NCI-H2081 (cell line): ENCODE results near the gene GLT6D1.

Experiments used
- DNase-seq, 2 experiments: peaks; one replicate each; lab custom pipeline; 2025; lab: John Stamatoyannopoulos, UW

Gene GLT6D1

DNA sequence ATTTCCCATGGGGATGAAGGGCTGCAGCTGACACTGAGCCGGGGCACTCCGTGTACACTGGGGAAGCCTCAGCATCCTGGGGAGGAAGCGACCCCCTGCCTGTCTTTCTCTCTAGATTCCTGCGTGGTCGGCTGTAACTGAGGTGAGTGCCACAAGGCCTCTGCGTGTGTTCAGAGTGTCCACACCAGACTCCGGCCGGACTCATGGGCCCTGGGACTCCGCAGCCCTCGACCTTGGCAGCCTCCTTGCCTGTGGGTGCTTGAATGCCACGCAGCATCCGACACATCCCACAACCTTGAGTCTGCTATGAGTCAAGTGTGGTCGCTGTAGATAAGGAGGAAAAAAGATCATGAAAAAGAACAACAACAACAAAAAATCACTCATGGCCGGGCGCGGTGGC, 54.4 kb downstream of the GLT6D1 start:
- DNase-seq: no peak

DNA sequence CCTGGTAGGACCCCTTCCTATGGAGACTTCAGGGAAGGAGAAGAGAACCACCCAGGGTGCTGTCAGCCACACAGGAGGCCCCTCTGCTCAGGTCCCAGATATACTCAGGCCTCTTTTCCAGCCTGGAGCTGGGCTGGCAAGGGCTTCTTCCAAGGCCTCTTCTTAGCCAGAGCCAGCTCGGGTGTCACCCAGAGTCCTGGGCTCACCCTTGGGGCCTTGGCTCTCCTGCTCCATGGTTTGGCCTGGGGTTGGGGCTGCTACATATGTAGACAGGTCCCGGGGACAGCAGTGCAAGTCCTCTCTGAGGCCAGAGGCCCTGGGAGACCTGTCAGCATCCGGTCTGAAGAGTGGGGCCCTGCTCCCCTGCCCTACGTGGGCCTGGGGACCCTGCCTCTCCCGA, 55.0 kb downstream of the GLT6D1 start:
- no peak for DNase-seq

DNA sequence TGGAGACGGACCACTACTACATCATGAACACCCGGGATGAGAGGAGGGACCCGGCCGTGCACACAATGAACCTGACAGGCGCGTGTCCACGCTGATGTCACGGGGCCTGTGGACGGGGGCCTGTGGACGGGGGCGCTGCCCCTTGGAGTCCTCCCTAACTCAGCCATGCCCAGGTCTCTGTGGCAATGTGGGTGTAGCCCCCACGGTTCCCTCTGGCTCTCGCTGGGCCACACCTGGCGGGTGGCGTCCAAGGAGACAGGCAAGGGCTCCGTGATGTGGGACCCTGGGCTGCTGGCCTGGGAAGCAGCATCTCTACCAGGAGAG, 55.7 kb downstream of the GLT6D1 start:
- no peak for DNase-seq

DNA sequence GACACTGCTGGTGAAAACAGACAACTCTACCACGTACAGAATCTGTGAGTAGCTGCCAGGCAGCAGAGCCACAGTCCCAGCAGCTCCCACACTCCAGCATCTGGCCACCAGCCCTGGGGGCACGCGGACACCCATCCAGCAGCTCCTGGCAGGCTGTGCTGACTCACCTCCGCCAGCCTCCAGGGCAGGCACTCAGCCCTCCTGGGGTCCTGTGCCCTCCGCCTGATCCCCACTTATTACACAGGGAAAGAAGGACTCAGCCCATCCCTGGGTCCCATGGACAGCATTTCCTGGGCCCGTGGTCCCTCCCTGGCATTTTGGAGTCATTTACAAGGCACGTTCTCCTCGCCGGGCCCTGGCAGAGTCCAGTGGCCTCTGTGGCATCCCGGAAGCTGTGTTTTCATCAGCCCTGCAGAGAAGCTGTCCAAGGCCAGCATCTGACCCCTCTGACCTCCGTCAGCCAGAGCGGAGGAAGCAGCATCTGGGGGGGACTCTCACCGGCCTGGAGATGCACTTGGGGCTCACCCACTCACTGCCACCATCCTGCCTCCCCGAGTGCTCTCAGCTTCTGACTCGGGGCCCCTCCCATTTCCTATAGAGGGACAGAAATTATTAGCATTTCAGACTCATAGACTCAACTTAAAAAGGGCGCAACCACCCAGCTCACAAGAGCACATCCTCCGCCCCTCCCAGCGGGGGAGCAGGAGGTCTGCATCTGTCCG, 56.2 kb downstream of the GLT6D1 start:
- no peak for DNase-seq

DNA sequence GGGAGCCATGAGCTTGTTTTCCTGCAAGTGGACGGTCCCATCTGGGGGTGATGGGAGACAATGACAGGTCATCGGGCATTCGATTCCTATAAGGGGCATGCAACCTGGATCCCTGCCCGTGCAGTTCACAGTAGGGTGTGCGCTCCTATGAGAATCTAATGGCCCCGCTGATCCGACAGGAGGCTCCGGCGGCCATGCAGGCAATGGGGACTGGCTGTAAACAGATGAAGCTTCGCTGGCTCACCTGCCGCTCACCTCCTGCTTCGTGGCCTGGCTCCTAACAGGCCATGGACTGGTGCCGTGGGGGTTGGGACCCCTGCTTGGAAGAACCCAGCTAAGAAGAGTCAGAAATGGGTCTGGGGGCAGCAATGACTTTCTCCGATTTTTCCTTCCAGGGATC, 56.8 kb downstream of the GLT6D1 start:
- no peak for DNase-seq

DNA sequence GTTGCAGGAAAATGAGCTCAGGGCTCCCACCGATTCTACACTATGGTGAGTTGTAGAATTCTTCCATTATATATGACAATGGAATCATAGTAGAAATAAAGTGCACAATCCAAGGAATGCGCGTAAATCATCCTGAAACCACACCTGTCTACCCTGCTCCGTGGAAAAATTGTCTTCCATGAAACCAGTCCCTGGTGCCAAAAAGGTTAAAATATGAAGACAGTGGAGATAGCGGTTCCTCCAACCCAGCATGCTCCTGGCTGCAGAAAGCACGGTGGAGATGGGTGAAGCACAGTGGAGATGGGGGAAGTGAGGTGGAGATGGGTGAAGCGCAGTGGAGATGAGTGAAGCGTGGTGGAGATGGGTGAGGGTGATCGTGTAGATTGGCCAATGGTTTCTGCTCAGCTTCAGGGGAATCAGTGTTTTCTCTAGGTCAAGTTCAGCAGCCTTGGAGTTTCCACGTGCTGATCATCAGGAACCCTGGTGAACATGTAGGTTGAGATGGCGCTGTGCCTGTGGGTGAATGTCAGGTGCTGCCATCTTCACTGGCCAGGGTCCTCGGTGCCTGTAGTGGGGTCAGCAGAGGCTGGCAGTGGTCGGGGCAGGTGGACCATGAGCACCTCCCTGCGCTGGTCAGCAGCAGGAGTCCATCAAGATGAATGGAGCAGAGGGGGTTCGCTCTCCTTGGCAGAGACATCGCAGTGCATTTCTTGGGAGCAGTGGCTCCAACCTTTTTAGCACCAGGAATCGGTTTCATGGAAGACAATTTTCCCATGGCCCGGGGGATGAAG, 57.5 kb downstream of the GLT6D1 start:
- no peak for DNase-seq

DNA sequence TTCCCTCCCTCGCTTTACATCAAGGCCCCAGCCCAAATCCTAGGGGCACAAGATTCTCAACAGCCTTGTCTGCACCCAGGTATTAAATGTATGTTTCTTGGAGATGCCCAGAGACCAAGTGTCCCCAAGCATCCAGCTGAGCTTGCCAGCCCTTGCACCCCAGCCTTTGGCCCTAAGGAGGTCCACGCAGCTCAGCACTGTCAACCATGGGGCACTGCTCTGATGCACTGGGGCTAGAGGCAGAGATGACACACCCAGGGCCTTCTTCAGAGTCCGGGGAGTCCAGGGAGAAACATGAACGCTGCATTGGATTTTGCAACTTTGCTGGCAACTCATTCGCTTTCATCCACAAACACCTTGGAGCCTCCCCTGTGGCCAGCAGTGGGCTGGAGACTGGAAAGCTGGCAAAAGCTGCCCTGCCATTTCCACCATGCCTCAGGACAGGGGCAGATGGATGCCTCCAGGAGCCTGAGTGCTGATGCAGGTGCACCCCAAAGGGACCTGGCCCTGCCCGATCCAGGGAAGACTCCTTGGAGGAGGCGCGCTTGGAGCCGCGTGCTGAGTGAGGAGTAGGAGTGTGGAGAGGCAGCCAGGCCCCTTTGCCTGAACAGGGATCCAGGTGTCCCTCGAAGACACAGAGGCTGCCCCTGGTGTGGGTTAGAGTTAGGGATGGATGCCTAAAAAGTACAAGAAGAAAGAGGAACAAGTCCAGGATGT, 58.5 kb downstream of the GLT6D1 start:
- DNase-seq: no peak

DNA sequence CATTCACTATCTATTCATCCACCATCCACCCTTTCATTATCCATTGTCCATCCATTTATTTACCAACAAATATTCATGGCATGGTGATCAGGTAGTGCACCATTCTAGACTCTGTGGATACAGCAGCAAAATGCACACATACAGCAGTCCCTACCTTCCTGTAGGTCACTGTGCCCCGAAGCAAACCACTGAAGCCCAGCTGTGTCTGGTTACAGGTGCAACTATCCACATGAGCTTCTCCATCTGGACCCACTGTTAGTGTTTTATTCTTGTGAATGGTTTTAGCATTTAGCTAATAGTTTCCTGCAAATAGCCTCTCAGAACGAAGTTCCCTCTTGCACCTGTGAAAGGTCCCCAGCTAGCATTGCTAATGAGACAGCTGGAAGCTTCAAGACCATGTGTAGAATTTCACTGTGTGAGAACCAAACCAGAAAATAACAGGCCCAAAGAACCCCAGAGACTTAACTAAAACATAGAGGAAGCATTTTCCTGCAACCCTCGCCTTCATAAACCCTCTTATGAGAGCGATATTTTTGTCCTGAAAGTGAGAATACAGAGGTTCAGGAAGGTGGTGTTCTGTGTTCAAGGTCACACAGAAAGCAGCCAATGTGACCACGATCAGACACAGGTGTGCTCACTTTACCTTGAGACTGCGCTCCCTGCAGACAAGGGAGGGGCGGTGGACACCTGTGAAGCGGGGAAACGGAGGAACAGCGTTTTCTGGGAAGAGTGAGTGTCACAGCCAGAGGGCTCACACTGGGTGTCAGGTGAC, 59.3 kb downstream of the GLT6D1 start:
- no peak for DNase-seq

DNA sequence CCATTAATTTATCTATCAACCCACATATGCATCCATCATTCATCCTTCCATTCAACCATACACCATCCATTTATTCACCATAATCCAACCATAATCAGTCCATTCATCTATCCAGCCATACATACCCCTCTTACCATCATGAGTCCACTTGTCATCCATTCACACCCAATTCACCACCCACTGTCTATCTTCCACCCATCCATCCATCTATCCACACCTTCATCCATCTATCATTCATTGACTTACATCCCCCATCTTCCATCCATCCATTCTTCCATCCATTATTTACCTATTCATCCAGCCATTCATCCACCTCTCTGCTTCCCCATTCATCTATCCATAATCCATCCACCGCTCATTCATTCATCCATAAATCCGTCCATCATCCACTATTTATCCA, 60.0 kb downstream of the GLT6D1 start:
- DNase-seq: no peak

DNA sequence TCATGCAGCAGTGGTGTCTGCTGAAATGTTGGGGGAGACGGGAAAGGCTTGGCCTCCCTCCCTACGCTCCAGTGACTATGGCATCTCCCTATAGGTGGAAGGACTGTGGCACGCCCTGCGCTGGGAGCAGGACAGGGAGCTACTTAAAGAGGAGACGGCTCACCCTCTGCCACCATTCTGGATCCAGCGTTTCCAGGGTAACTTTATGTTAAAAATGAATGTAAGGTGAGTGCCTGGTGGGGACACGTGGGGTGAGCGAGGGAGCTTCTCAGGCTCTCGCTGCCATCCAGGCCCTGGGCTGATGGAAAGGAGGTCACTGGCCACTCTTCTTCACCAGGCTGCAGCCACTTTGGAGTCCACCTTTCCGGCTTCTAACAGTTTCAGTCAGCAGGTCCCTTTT, 62.1 kb downstream of the GLT6D1 start:
- DNase-seq: no peak

DNA sequence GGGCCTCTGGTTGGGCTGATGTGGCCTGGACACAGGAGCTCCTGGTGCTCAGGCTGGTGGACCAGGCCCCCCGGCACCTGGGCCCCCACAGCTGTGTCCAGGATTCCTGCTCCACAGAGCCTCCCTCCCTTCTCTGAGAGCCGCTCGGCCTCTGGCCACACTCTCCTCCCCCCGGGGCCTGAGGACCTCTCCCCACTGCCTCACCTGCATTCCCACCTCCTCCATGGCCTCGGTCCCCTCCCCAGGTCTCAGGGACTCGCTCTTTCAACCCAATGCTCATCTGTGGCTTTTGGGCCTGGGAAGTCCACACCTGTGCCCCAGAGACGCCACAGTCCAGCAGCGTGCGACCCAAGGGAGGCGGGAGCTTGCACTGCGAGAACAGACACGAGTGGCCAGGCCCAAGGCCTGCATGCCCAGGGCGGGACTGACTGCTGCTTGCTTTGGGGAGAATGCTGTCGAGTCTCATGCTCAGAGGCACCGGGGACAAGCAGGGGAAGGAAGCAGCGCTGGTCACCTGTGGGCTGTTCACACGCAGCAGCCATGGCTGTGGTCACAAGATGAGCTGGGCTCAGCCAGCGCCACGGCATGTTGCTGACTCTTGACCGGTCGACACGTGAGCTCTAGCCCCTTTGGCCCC, 63.2 kb downstream of the GLT6D1 start:
- DNase-seq: no peak

DNA sequence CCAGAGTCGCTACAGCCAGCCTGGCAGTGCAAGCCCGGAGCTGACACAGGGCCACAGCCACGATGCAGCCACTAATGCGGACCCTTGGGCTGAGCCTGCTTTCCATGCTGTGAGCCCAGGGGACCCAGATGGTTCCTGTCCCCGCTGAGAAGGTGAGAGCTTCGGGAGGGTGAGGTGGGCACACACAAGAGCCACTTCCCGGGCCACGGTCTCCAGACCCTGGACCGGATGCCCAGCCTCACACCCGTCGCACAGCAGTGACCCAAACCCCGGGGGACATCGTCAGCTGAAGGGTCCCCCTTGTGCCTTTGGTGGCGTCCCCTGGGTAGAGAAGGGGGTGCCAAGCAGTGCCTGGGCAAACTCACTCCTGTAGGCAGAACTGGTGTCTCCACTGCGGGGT, 64.4 kb downstream of the GLT6D1 start:
- no peak for DNase-seq

DNA sequence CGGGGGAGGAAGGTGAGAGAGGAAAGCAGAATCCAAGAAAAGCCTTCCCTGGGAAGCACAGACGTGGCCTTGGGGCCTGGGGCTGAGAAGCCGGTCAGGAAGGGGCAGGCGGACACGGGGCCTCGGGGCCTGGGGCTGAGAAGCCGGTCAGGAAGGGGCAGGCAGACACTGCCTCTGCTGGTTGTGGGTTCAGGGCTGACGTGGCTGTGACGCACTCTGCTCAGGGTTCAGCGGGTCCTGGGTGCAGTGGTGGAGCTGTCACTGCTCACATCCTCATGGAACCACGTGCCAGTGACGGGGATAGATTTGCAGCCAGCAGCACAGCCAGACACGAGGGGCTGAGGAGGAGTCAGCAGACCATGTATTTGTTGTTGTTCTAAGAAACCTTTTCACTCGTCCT, 65.0 kb downstream of the GLT6D1 start:
- no peak for DNase-seq
